OCI-LY1 (cell line): Measurements from ENCODE around the gene ABHD1.
"Not testable (repeated sequence)": the region's sequence is repeated elsewhere in the genome, so short reads cannot be mapped to it uniquely, and the experiment has no call there.

Source experiments
- H2AFZ ChIP-seq: fragments of 200-600 bp; sonication (generic), shearing (Covaris generic); 2 replicates; pipeline ENCODE4 v1.6.0; 2014; ENCODE audit warnings: antibody characterized with exemption, mild to moderate bottlenecking, low read length
- H3F3A ChIP-seq: fragments of 200-600 bp; sonication (generic), shearing (Covaris generic); 2 replicates; pipeline ENCODE4 v1.6.0; 2014; ENCODE audit warnings: mild to moderate bottlenecking, antibody characterized with exemption, low read length, moderate library complexity; ENCODE audit not compliant: insufficient read depth
- H3K27ac ChIP-seq: fragments of 200-600 bp; sonication (generic); 2 replicates; pipeline ENCODE4 v1.5.1; 2014; ENCODE audit warnings: low read length, mixed run types, mild to moderate bottlenecking, low read depth; ENCODE audit not compliant: poor library complexity, severe bottlenecking
- H3K27me3 ChIP-seq: fragments of 200-600 bp; sonication (generic); 2 replicates; pipeline ENCODE4 v1.6.0; 2014; ENCODE audit warnings: antibody characterized with exemption, mild to moderate bottlenecking, low read length, moderate library complexity; ENCODE audit not compliant: insufficient read depth
- H3K36me3 ChIP-seq: fragments of 200-600 bp; sonication (generic); 2 replicates; pipeline ENCODE4 v1.6.1; 2014; ENCODE audit warnings: mild to moderate bottlenecking, antibody characterized with exemption, low read length, moderate library complexity, mixed read lengths; ENCODE audit not compliant: insufficient read depth
- H3K4me1 ChIP-seq: fragments of 200-600 bp; sonication (generic); 2 replicates; pipeline ENCODE4 v1.5.1; 2014; ENCODE audit warnings: mild to moderate bottlenecking, low read length, moderate library complexity; ENCODE audit not compliant: insufficient read depth, severe bottlenecking
- H3K4me2 ChIP-seq: fragments of 200-600 bp; sonication (generic), shearing (Covaris generic); 2 replicates; pipeline ENCODE4 v1.6.1; 2014; ENCODE audit warnings: low read length
- H3K4me3 ChIP-seq: fragments of 200-600 bp; sonication (generic); 2 replicates; pipeline ENCODE4 v1.5.1; 2014; ENCODE audit warnings: low read length, low read depth, mild to moderate bottlenecking, mixed read lengths; ENCODE audit not compliant: poor library complexity, severe bottlenecking
- H3K79me2 ChIP-seq: fragments of 200-600 bp; shearing (Covaris generic); 2 replicates; pipeline ENCODE4 v1.6.1; 2016; ENCODE audit warnings: mixed run types, low read length, mixed read lengths; ENCODE audit not compliant: insufficient read depth
- H3K9ac ChIP-seq: fragments of 200-600 bp; sonication (generic), shearing (Covaris generic); 2 replicates; pipeline ENCODE4 v1.6.1; 2014; ENCODE audit warnings: mild to moderate bottlenecking, low read length, mixed read lengths
- H3K9me2 ChIP-seq: fragments of 200-600 bp; sonication (generic), shearing (Covaris generic); 2 replicates; pipeline ENCODE4 v1.6.1; 2014; ENCODE audit warnings: low read depth, mild to moderate bottlenecking, low read length, mixed read lengths
- H3K9me3 ChIP-seq: fragments of 200-600 bp; shearing (Covaris generic); 2 replicates; pipeline ENCODE4 v1.6.1; 2014; ENCODE audit warnings: low read length, mixed read lengths
- H4K20me1 ChIP-seq: fragments of 200-600 bp; sonication (generic), shearing (Covaris generic); 2 replicates; pipeline ENCODE4 v1.6.0; 2016; ENCODE audit warnings: mild to moderate bottlenecking, low read length; ENCODE audit not compliant: insufficient read depth
- EZH2 ChIP-seq: fragments of 200-600 bp; sonication (generic), shearing (Covaris generic); IDR thresholded peaks from 2 replicates; pipeline ENCODE4 v1.8.0; 2017; ENCODE audit warnings: borderline replicate concordance, mixed run types, mild to moderate bottlenecking, antibody characterized with exemption, low read length, moderate library complexity, mixed read lengths
- TF ChIP-seq, protein P1 (sequence below): fragments of 200-600 bp; sonication (generic), shearing (Covaris generic); IDR thresholded peaks from 2 replicates; pipeline ENCODE4 v1.5.1; 2017; ENCODE audit warnings: mild to moderate bottlenecking, antibody characterized with exemption, low read length, moderate library complexity, mixed read lengths

ABHD1 gene

GRCh38 chr2:27109083-27109482, 14.5 kb upstream of the ABHD1 start:
- Histone ChIP-seq H3K27ac (no peak overlapping the region), H3F3A (no peaks in the 10 kb centered on the region), H3K4me1 (no peaks in the 10 kb centered on the region), H3K9me3 (no peaks in the 10 kb centered on the region), H2AFZ (no peak overlapping the region), H4K20me1 (no peaks in the 10 kb centered on the region), H3K79me2 (no peaks in the 10 kb centered on the region), H3K9me2 (no peaks in the 10 kb centered on the region), H3K9ac (no peak overlapping the region), H3K4me2 (no peak overlapping the region), H3K27me3 (no peaks in the 10 kb centered on the region), H3K4me3 (no peak overlapping the region), H3K36me3 (no peaks in the 10 kb centered on the region; the same call in 1 of the 2 replicates)
- no peak for TF ChIP-seq EZH2
- TF ChIP-seq, protein P1, sequence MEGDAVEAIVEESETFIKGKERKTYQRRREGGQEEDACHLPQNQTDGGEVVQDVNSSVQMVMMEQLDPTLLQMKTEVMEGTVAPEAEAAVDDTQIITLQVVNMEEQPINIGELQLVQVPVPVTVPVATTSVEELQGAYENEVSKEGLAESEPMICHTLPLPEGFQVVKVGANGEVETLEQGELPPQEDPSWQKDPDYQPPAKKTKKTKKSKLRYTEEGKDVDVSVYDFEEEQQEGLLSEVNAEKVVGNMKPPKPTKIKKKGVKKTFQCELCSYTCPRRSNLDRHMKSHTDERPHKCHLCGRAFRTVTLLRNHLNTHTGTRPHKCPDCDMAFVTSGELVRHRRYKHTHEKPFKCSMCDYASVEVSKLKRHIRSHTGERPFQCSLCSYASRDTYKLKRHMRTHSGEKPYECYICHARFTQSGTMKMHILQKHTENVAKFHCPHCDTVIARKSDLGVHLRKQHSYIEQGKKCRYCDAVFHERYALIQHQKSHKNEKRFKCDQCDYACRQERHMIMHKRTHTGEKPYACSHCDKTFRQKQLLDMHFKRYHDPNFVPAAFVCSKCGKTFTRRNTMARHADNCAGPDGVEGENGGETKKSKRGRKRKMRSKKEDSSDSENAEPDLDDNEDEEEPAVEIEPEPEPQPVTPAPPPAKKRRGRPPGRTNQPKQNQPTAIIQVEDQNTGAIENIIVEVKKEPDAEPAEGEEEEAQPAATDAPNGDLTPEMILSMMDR, result no peak

DNA sequence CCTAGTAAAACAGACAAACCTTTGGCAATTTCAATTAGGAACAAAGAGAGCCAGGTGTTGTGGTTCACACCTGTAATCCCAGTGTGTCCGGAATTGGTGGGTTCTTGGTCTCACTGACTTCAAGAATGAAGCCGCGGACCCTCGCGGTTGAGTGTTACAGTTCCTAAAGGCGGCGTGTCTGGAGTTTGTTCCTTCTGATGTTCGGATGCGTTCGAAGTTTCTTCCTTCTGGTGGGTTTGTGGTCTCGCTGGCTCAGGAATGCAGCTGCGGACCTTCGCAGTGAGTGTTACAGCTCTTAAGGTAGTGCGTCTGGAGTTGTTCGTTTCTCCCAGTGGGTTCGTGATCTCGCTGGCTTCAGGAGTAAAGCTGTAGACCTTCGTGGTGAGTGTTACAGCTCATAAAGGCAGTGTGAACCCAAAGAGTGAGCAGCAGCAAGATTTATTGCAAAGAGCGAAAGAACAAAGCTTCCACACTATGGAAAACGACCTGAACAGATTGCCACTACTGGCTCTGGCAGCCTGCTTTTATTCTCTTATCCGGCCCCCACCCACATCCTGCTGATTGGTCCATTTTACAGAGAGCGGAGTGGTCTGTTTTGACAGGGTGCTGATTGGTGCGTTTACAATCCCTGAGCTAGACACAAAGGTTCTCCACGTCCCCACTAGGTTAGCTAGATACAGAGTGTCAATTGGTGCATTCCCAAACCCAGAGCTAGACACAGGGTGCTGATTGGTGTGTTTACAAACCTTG, 12.8 kb upstream of the ABHD1 start:
- not testable (repeated sequence) for H3K9ac ChIP-seq, H2AFZ ChIP-seq, H3K36me3 ChIP-seq

DNA sequence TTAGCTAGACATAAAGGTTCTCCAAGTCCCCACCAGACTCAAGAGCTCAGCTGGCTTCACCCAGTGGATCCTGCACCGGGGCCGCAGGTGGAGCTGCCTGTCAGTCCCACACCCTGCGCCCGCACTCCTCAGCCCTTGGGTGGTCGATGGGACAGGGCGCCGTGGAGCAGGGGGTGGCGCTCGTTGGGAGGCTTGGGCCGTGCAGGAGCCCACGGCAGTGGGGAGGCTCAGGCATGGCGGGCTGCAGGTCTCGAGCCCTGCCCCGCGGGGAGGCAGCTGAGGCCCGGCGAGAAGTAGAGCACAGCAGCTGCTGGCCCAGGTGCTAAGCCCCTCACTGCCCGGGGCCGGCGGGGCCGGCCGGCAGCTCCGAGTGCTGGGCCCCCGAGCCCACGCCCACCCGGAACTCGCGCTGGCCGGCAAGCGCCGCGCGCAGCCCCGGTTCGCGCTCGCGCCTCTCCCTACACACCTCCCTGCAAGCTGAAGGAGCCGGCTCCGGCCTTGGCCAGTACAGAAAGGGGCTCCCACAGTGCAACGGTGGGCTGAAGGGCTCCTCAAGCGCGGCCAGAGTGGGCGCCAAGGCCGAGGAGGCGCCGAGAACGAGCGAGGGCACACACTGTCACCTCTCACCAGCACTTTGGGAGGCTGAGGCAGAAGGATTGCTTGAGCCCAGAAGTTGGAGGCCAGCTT, 12.1 kb upstream of the ABHD1 start:
- H3K4me3 ChIP-seq, H3K9me3 ChIP-seq, H3K27me3 ChIP-seq, H3K9ac ChIP-seq, H3K4me2 ChIP-seq, H3K4me1 ChIP-seq, H3K79me2 ChIP-seq, H3F3A ChIP-seq, H3K9me2 ChIP-seq, H4K20me1 ChIP-seq, H2AFZ ChIP-seq, H3K27ac ChIP-seq, H3K36me3 ChIP-seq: not testable (repeated sequence)

More for the DNA sequence above, 12.8 kb upstream of the ABHD1 start:
- not testable (repeated sequence) for H3K9me2 ChIP-seq, H4K20me1 ChIP-seq, H3K4me3 ChIP-seq, H3K27ac ChIP-seq, H3K4me1 ChIP-seq, H3K9me3 ChIP-seq, H3F3A ChIP-seq, H3K4me2 ChIP-seq, H3K27me3 ChIP-seq, H3K79me2 ChIP-seq

GRCh38 chr2:27115519-27115918, 8.1 kb upstream of the ABHD1 start:
- Histone ChIP-seq H3K4me2 (no peak overlapping the region), H2AFZ (no peak overlapping the region), H3K36me3 (no peaks in the 10 kb centered on the region; the same call in 1 of the 2 replicates), H3K9me3 (no peaks in the 10 kb centered on the region), H3F3A (no peaks in the 10 kb centered on the region), H3K27me3 (no peaks in the 10 kb centered on the region), H3K4me1 (peaks cover 14% of the 10 kb centered on the region), H3K4me3 (no peak overlapping the region), H3K27ac (no peak overlapping the region), H3K79me2 (no peaks in the 10 kb centered on the region), H4K20me1 (no peaks in the 10 kb centered on the region), H3K9me2 (no peaks in the 10 kb centered on the region), H3K9ac (no peak overlapping the region)
- no peak for TF ChIP-seq EZH2
- TF ChIP-seq, protein P1, result no peak
